Stimulated activated CD8-positive, alpha-beta memory T cell treated with anti-CD3 and anti-CD28 coated beads, Interleukin-15, amount 100 ng/mL, for 1 hour (primary cell): Measurements from ENCODE around the gene ZNF438.

Experiments used
- DNase-seq: peaks from one replicate; pipeline ENCODE4 v3.0.0-alpha.2; 2020; ENCODE audit warnings: low read depth

The ZNF438 gene

GRCh38 chr10:31013331-31013730 lies 18.3 kb downstream of the ZNF438 start:
- no peak for DNase-seq

GRCh38 chr10:31011665-31012022 lies 20.0 kb downstream of the ZNF438 start:
- DNase-seq, result no peak

- no peak for DNase-seq
Measured at GRCh38 chr10:31011017-31011664, 20.5 kb downstream of the ZNF438 start.

GRCh38 chr10:31010062-31010461 lies 21.6 kb downstream of the ZNF438 start:
- no peak for DNase-seq

- no peak for DNase-seq
Measured at GRCh38 chr10:31005895-31006294, 25.8 kb downstream of the ZNF438 start.

GRCh38 chr10:31004611-31005193 lies 27.0 kb downstream of the ZNF438 start:
- no peak for DNase-seq

- no peak for DNase-seq
Measured at GRCh38 chr10:31001740-31002139, 29.9 kb downstream of the ZNF438 start.

GRCh38 chr10:31000867-31001266 lies 30.8 kb downstream of the ZNF438 start:
- DNase-seq, result no peak

- no peak for DNase-seq
Measured at GRCh38 chr10:31000071-31000782, 31.4 kb downstream of the ZNF438 start.

GRCh38 chr10:30999070-30999712 lies 32.5 kb downstream of the ZNF438 start:
- no peak for DNase-seq

GRCh38 chr10:30997536-30998235 lies 34.0 kb downstream of the ZNF438 start:
- DNase-seq, result no peak

- DNase-seq, result no peak
Measured at GRCh38 chr10:30996481-30997005, 35.1 kb downstream of the ZNF438 start.

GRCh38 chr10:30995081-30995770 lies 36.4 kb downstream of the ZNF438 start:
- DNase-seq, result no peak

GRCh38 chr10:30993155-30993554 lies 38.5 kb downstream of the ZNF438 start:
- no peak for DNase-seq

GRCh38 chr10:30992681-30993080 lies 39.0 kb downstream of the ZNF438 start:
- no peak for DNase-seq

GRCh38 chr10:30991647-30992011 lies 40.0 kb downstream of the ZNF438 start:
- DNase-seq, result no peak

- DNase-seq, result no peak
Measured at GRCh38 chr10:30990971-30991646, 40.6 kb downstream of the ZNF438 start.

- DNase-seq, result no peak
Measured at GRCh38 chr10:30990351-30990750, 41.3 kb downstream of the ZNF438 start.

GRCh38 chr10:30988831-30989435 lies 42.7 kb downstream of the ZNF438 start:
- DNase-seq, result no peak

- DNase-seq, result no peak
Measured at GRCh38 chr10:30987463-30987862, 44.2 kb downstream of the ZNF438 start.
